DND-41 (cell line): Measurements from ENCODE around the gene TBL1Y.

ENCODE experiments used
- ATAC-seq: fragments of 200-7000 bp; cut with Tn5 transposase; 3 replicates; pipeline ENCODE4 v1.9.1; 2021; ENCODE audit warnings: low read depth; ENCODE audit not compliant: insufficient read depth
- DNase-seq: peaks from one replicate; pipeline ENCODE4 v3.0.0-alpha.2; 2020
- H2AFZ ChIP-seq: 2 replicates; pipeline ENCODE4 v1.6.0; 2012; ENCODE audit warnings: low read depth, low read length
- H3K27ac ChIP-seq: 2 replicates; pipeline ENCODE4 v1.5.1; 2012; ENCODE audit warnings: low read length, inconsistent platforms
- H3K27me3 ChIP-seq: fragments of 200-600 bp; sonication (generic); 2 replicates; pipeline ENCODE4 v1.6.0; 2012; ENCODE audit warnings: low read length, mild to moderate bottlenecking, inconsistent platforms; ENCODE audit not compliant: insufficient read depth, poor library complexity
- H3K36me3 ChIP-seq: 2 replicates; pipeline ENCODE4 v1.5.1; 2012; ENCODE audit warnings: low read length, inconsistent platforms; ENCODE audit not compliant: insufficient read depth
- H3K4me1 ChIP-seq: 2 replicates; pipeline ENCODE4 v1.5.1; 2012; ENCODE audit warnings: mild to moderate bottlenecking, low read length; ENCODE audit not compliant: insufficient read depth
- H3K4me2 ChIP-seq: 2 replicates; pipeline ENCODE4 v1.6.0; 2012; ENCODE audit warnings: mild to moderate bottlenecking, moderate library complexity, low read length, inconsistent platforms; ENCODE audit not compliant: insufficient read depth
- H3K4me3 ChIP-seq, 2 experiments: fragments of 200-600 bp in 1 of 2; shearing (Covaris generic) in 1 of 2; 2 replicates each; pipeline ENCODE4 v1.5.1; 2012 to 2016; ENCODE audit warnings: inconsistent platforms in 2 of 2, low read length in 2 of 2, mild to moderate bottlenecking in 2 of 2, low read depth in 1 of 2, moderate library complexity in 1 of 2
- H3K79me2 ChIP-seq: 2 replicates; pipeline ENCODE4 v1.6.0; 2012; ENCODE audit warnings: low read length, inconsistent platforms; ENCODE audit not compliant: insufficient read depth
- H3K9ac ChIP-seq: 2 replicates; pipeline ENCODE4 v1.6.0; 2012; ENCODE audit warnings: low read depth, mild to moderate bottlenecking, inconsistent platforms, low read length, moderate library complexity
- H3K9me3 ChIP-seq: 2 replicates; pipeline ENCODE4 v1.5.1; 2012; ENCODE audit warnings: low read length, moderate library complexity, mild to moderate bottlenecking, inconsistent platforms; ENCODE audit not compliant: insufficient read depth, severe bottlenecking
- H4K20me1 ChIP-seq: 2 replicates; pipeline ENCODE4 v1.6.0; 2012; ENCODE audit warnings: low read length; ENCODE audit not compliant: insufficient read depth
- EZH2 ChIP-seq: IDR thresholded peaks from 3 replicates; pipeline ENCODE4 v1.6.1; 2012; ENCODE audit warnings: borderline replicate concordance, low read depth, mild to moderate bottlenecking, moderate library complexity, low read length, inconsistent platforms; ENCODE audit not compliant: severe bottlenecking
- TF ChIP-seq, protein P1 (sequence below): IDR thresholded peaks from 2 replicates; pipeline ENCODE4 v1.5.1; 2012; ENCODE audit warnings: borderline replicate concordance, low read length, moderate library complexity, mild to moderate bottlenecking; ENCODE audit not compliant: poor library complexity, severe bottlenecking; ENCODE audit errors: extremely low read depth

Gene TBL1Y

DNA sequence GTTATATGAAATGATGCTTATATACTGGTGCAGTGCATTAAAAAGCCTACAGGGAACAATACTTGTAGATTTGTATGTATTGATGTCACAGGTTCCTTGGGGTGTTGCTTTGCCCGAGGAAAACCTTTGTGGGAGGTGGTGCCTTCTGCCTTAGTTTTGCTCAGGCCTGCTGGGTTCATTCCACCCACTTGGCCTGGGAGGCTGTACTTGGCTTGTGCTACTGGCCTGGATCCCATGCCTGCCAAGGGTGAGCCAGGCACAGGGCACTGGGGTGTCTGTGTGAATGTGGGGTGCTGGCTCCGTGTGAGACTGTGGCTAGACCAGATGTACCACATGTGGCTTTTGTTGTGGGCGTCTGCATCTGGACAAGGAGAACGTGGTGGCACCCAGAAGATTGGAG, 17.8 kb downstream of the TBL1Y start:
- no peak for TF ChIP-seq EZH2
- TF ChIP-seq, protein P1, sequence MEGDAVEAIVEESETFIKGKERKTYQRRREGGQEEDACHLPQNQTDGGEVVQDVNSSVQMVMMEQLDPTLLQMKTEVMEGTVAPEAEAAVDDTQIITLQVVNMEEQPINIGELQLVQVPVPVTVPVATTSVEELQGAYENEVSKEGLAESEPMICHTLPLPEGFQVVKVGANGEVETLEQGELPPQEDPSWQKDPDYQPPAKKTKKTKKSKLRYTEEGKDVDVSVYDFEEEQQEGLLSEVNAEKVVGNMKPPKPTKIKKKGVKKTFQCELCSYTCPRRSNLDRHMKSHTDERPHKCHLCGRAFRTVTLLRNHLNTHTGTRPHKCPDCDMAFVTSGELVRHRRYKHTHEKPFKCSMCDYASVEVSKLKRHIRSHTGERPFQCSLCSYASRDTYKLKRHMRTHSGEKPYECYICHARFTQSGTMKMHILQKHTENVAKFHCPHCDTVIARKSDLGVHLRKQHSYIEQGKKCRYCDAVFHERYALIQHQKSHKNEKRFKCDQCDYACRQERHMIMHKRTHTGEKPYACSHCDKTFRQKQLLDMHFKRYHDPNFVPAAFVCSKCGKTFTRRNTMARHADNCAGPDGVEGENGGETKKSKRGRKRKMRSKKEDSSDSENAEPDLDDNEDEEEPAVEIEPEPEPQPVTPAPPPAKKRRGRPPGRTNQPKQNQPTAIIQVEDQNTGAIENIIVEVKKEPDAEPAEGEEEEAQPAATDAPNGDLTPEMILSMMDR, result no peak
- no peak overlapping the region for H3K4me3 ChIP-seq

DNA sequence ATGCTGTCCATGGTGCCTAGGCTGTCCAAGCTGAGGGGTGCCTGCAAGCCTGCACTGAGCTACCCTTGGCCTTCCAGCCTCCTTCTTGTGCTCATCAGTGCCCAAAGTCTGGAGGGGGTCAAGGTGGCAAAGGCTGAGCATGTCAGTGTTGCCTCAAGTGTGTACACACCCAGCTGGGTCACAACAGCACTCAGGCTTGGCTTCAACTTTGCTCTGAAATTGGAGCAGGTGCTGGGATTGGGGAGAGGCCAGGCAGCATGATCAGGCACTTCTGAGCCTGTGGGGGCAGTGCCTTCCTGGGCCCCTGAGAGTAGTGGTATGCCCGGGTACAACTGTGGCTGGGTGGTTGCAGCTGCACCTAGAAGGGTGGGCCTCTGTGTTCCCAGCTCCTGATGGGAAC, 18.7 kb downstream of the TBL1Y start:
- Histone ChIP-seq H3K4me1 (no peaks in the 10 kb centered on the region), H3K9me3 (no peaks in the 10 kb centered on the region), H3K4me3 (no peak overlapping the region), H3K27ac (no peak overlapping the region), H3K27me3 (no peaks in the 10 kb centered on the region), H3K9ac (no peak overlapping the region), H3K79me2 (no peaks in the 10 kb centered on the region), H3K4me2 (no peak overlapping the region), H2AFZ (no peak overlapping the region), H3K36me3 (no peaks in the 10 kb centered on the region), H4K20me1 (no peaks in the 10 kb centered on the region)
- ATAC-seq (no peak), DNase-seq (no peak)
- no peak for TF ChIP-seq EZH2
- TF ChIP-seq, protein P1, result no peak

More for the DNA sequence above, 17.8 kb downstream of the TBL1Y start:
- H3K27ac ChIP-seq, result no peak overlapping the region
- H4K20me1 ChIP-seq, result no peaks in the 10 kb centered on the region
- no peak overlapping the region for H3K9ac ChIP-seq
- no peak for DNase-seq
- no peak overlapping the region for H3K4me2 ChIP-seq
- no peaks in the 10 kb centered on the region for H3K4me1 ChIP-seq
- H3K79me2 ChIP-seq, result no peaks in the 10 kb centered on the region
- no peaks in the 10 kb centered on the region for H3K9me3 ChIP-seq
- H3K27me3 ChIP-seq, result no peaks in the 10 kb centered on the region
- no peaks in the 10 kb centered on the region for H3K36me3 ChIP-seq
- no peak overlapping the region for H2AFZ ChIP-seq
- ATAC-seq, result no peak

DNA sequence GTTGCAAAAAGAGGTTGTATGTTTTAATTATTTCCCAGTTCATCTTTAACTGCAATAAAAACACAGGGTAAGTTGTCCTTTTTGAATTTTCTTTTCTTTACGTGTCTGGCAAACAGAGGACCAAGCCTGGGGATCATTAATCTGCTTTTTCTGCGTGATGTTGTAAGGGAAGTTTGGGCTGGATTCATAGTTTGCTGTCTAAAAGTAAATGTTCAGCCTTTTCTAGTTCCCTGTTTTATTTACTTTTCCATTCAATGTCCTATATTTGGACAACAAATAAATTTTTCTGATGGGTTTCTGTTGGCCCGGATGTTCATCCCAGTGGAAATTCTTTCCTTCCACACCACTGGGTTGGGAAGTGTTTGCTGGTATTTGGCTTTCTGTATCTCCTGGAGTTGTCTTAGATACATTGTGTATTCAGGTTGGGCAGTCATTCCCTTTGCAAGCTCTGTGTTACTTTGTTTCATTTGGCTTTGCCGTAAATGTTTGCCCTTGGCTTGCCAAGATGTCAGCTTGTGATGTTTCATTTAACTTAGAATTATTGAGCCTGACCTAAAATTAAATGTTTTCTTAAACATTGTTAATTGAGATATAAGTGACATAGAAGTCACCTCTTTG, 21.4 kb downstream of the TBL1Y start:
- Histone ChIP-seq H2AFZ (no peak overlapping the region), H3K27me3 (no peaks in the 10 kb centered on the region), H4K20me1 (no peaks in the 10 kb centered on the region), H3K9me3 (no peaks in the 10 kb centered on the region), H3K27ac (no peak overlapping the region), H3K4me3 (no peak overlapping the region), H3K79me2 (no peaks in the 10 kb centered on the region), H3K4me2 (no peak overlapping the region), H3K4me1 (no peaks in the 10 kb centered on the region), H3K9ac (no peak overlapping the region), H3K36me3 (no peaks in the 10 kb centered on the region)
- ATAC-seq (no peak), DNase-seq (no peak)
- no peak for TF ChIP-seq EZH2
- TF ChIP-seq, protein P1, result no peak

DNA sequence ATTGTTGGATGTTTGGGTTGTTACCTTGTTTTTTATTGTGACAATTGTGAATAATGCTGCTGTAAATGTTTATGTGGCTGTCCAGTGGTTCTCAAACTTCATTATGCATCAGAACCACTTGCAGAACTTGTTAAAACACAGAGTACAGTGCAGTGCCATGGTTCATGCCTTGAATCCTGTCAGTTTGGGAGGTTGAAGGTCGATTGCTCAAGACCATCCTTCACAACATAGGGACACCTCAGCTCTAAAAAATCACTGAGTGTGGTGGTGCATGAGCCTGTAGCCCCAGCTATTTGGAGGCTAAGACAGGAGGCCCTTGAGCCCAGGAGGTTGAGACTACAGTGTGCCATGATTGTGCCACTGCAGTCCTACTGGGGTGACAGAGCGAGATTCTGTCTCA, 25.0 kb downstream of the TBL1Y start:
- ATAC-seq (no peak), DNase-seq (no peak)
- no peak overlapping the region for H3K4me3 ChIP-seq
- H3K4me2 ChIP-seq, result no peak overlapping the region
- TF ChIP-seq EZH2, result no peak
- TF ChIP-seq, protein P1, result no peak
- H3K79me2 ChIP-seq, result no peaks in the 10 kb centered on the region
- no peaks in the 10 kb centered on the region for H3K36me3 ChIP-seq
- no peak overlapping the region for H3K27ac ChIP-seq
- H4K20me1 ChIP-seq, result no peaks in the 10 kb centered on the region
- H3K9me3 ChIP-seq, result no peaks in the 10 kb centered on the region
- H3K9ac ChIP-seq, result no peak overlapping the region
- no peak overlapping the region for H2AFZ ChIP-seq
- no peaks in the 10 kb centered on the region for H3K27me3 ChIP-seq
- H3K4me1 ChIP-seq, result no peaks in the 10 kb centered on the region
